22Rv1 (cell line): ENCODE data around the gene UNC5C.

Experiments used
- H3K27ac ChIP-seq: fragments of 450-650 bp; 2 replicates; pipeline ENCODE4 v1.5.1; 2017
- ZFX ChIP-seq: fragments of 450-650 bp; IDR thresholded peaks from 2 replicates; pipeline ENCODE4 v1.6.1; 2017; ENCODE audit warnings: antibody characterized with exemption, borderline replicate concordance
- TF ChIP-seq, protein P1 (sequence below): fragments of 450-650 bp; IDR thresholded peaks from 2 replicates; pipeline ENCODE4 v1.5.1; 2017; ENCODE audit warnings: mild to moderate bottlenecking

UNC5C gene

GRCh38 chr4:95220205-95221175 lies 328.3 kb downstream of the UNC5C start:
- H3K27ac ChIP-seq, result no peak overlapping the region
- TF ChIP-seq, protein P1, sequence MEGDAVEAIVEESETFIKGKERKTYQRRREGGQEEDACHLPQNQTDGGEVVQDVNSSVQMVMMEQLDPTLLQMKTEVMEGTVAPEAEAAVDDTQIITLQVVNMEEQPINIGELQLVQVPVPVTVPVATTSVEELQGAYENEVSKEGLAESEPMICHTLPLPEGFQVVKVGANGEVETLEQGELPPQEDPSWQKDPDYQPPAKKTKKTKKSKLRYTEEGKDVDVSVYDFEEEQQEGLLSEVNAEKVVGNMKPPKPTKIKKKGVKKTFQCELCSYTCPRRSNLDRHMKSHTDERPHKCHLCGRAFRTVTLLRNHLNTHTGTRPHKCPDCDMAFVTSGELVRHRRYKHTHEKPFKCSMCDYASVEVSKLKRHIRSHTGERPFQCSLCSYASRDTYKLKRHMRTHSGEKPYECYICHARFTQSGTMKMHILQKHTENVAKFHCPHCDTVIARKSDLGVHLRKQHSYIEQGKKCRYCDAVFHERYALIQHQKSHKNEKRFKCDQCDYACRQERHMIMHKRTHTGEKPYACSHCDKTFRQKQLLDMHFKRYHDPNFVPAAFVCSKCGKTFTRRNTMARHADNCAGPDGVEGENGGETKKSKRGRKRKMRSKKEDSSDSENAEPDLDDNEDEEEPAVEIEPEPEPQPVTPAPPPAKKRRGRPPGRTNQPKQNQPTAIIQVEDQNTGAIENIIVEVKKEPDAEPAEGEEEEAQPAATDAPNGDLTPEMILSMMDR, result no peak
- no peak for TF ChIP-seq ZFX

DNA sequence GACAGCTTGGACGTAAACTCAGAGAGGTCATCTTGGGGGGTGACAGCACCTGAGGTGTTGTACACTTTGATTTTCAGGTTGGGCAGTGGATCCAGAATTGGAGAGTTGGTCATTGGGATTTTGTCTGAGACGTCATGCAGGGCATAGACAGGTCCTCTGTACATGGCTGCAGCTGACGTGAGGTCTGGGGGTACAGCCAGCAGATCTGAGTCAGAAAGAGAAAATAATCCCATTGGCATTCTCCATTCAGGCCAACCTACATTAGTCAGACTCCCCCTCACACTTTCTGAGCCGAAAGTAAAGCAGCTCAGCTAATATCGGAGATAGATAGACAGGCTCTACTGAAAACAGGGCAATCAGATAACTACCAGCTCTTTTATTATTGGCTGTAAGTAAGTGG lies 329.7 kb downstream of the UNC5C start:
- TF ChIP-seq, protein P1, result no peak
- TF ChIP-seq ZFX, result no peak
- no peak overlapping the region for H3K27ac ChIP-seq

GRCh38 chr4:95217197-95217596 lies 331.6 kb downstream of the UNC5C start:
- H3K27ac ChIP-seq, result no peak overlapping the region
- TF ChIP-seq, protein P1, result no peak
- no peak for TF ChIP-seq ZFX

DNA sequence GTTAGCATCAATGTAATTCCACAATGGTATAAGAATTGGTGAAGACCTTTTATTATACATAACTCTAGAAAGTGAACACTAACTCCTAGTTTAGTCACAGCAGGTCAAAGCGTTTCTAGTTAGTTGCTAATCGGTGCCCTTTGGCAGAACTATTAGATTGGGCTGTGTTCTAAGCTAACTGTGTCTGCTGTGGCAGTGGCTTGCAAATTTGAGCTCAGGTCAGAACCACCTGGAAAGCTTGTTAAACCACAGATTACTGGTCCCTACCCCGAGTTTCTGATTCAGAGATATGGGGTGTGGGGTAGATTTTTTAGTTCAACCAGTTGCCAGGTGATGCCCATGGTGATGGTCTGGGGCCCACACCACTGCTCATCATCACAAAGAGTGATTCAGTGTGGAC lies 332.1 kb downstream of the UNC5C start:
- H3K27ac ChIP-seq, result no peak overlapping the region
- TF ChIP-seq, protein P1, result no peak
- no peak for TF ChIP-seq ZFX

GRCh38 chr4:95215991-95216605 lies 332.7 kb downstream of the UNC5C start:
- H3K27ac ChIP-seq, result no peak overlapping the region
- no peak for TF ChIP-seq ZFX
- TF ChIP-seq, protein P1, result no peak

GRCh38 chr4:95215043-95215442 lies 333.7 kb downstream of the UNC5C start:
- no peak overlapping the region for H3K27ac ChIP-seq
- TF ChIP-seq, protein P1, result no peak
- TF ChIP-seq ZFX, result no peak

DNA sequence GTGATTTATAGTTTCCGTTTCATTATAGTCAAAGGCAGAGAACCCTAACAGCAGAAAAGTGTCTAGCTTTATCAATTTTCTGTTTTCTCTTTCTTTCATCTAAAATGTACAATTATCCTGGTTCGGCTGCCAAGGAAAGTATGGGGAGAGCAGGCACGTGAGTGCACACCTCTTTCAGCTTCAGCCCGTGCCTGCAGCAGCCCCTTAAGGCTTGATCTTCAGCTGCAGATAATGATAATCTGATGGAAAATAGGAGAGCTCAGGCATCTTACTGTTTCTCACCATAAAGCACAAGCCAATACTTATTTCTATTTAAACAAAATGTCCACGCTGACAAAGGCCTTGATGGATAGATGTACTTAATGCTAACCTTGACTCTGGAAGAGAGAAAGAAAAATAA lies 334.4 kb downstream of the UNC5C start:
- no peak overlapping the region for H3K27ac ChIP-seq
- TF ChIP-seq, protein P1, result no peak
- TF ChIP-seq ZFX, result no peak
